GM12878 (cell line): ENCODE measurements around the gene SPIRE1. TPM values are rescaled to one million over a fixed set of nuclear protein-coding genes. Genes with fewer than 3 reads are reported as not detected.

Source experiments
- ATAC-seq: fragments of 200-7000 bp; cut with Tn5 transposase; 3 replicates; pipeline ENCODE4 v1.9.1; 2020; ENCODE audit warnings: mild to moderate bottlenecking, moderate library complexity
- BruUV-seq: library from RNA; stranded (reverse); fragments of 400-500 nt; replicated peaks from 2 replicates; lab custom pipeline; 2021; lab: Mats Ljungman, UMichigan
- CTCF ChIA-PET: fragments of 300-600 bp; sonication (Branson Sonifier 250); formaldehyde crosslinking; extraction: SDS; loops from one replicate; lab custom pipeline; 2021; ENCODE audit warnings: inconsistent platforms; lab: Yijun Ruan, JAX
- POLR2A ChIA-PET: fragments of 350-600 bp; formaldehyde crosslinking; extraction: SDS; loops from one replicate; lab custom pipeline; 2021; ENCODE audit warnings: inconsistent platforms; lab: Charles Lee
- RAD21 ChIA-PET: fragments of 300-600 bp; sonication (Branson Sonifier 250); formaldehyde crosslinking; loops from one replicate; lab custom pipeline; 2023; ENCODE audit warnings: antibody characterized with exemption; ENCODE audit not compliant: unreplicated experiment; lab: Charles Lee
- SMC1A ChIA-PET: fragments of 300-600 bp; sonication (Branson Sonifier 250); formaldehyde crosslinking; loops from one replicate; lab custom pipeline; 2023; ENCODE audit not compliant: unreplicated experiment, uncharacterized antibody; lab: Charles Lee
- DNase-seq: peaks from one replicate; pipeline ENCODE4 v3.0.0-alpha.2; 2011; ENCODE audit warnings: low read depth, low spot score
- FAIRE-seq: peaks from 3 replicates; lab custom pipeline; 2011; peaks lifted over from hg19 to GRCh38; lab: Jason Lieb, UNC
- H2AFZ ChIP-seq: 2 replicates; pipeline ENCODE4 v1.6.0; 2011; ENCODE audit warnings: low read depth, low read length, control low read depth; ENCODE audit not compliant: control insufficient read depth
- H3K27ac ChIP-seq: 2 replicates; pipeline ENCODE4 v1.5.1; 2011; ENCODE audit warnings: control low read depth; ENCODE audit not compliant: control insufficient read depth, insufficient read depth
- H3K27me3 ChIP-seq, 2 experiments: replicated peaks in 1 of 2; 2 replicates each; pipeline versions ENCODE4 v1.6.0 to v1.6.1; 2011; ENCODE audit warnings: low read length in 1 of 2; ENCODE audit not compliant: control insufficient read depth in 2 of 2, insufficient read depth in 2 of 2
- H3K36me3 ChIP-seq, 2 experiments: 2 replicates each; pipeline ENCODE4 v1.5.1; 2011; ENCODE audit warnings: low read length in 1 of 2; ENCODE audit not compliant: control insufficient read depth in 2 of 2, insufficient read depth in 2 of 2
- H3K4me1 ChIP-seq: 2 replicates; pipeline ENCODE4 v1.6.1; 2011; ENCODE audit warnings: mild to moderate bottlenecking, low read length, moderate library complexity, mixed read lengths; ENCODE audit not compliant: control insufficient read depth, insufficient read depth
- H3K4me2 ChIP-seq: 2 replicates; pipeline ENCODE4 v1.6.0; 2011; ENCODE audit warnings: control low read depth; ENCODE audit not compliant: control insufficient read depth, insufficient read depth
- H3K4me3 ChIP-seq: fragments of 200-600 bp; sonication (generic); 2 replicates; pipeline ENCODE4 v1.5.1; 2016
- H3K79me2 ChIP-seq: 2 replicates; pipeline ENCODE4 v1.6.0; 2011; ENCODE audit warnings: low read length; ENCODE audit not compliant: control insufficient read depth, insufficient read depth
- H3K9ac ChIP-seq: 2 replicates; pipeline ENCODE4 v1.8.0; 2011; ENCODE audit warnings: low read length, control low read depth, mixed read lengths; ENCODE audit not compliant: control insufficient read depth, insufficient read depth
- H3K9me3 ChIP-seq: replicated peaks from 3 replicates; pipeline ENCODE4 v1.5.1; 2011; ENCODE audit warnings: mild to moderate bottlenecking, low read length; ENCODE audit not compliant: control insufficient read depth, insufficient read depth
- H4K20me1 ChIP-seq: 2 replicates; pipeline ENCODE4 v1.6.0; 2011; ENCODE audit not compliant: control insufficient read depth, insufficient read depth
- IRF4 ChIP-seq: IDR thresholded peaks from 2 replicates; pipeline ENCODE4 v1.6.1; 2011; ENCODE audit warnings: low read depth, low read length
- KDM1A ChIP-seq: fragments of 200-600 bp; sonication (generic); IDR thresholded peaks from 2 replicates; pipeline ENCODE4 v1.6.1; 2016; ENCODE audit warnings: borderline replicate concordance
- MEF2A ChIP-seq: IDR thresholded peaks from 2 replicates; pipeline ENCODE4 v1.6.1; 2011; ENCODE audit warnings: low read depth, mild to moderate bottlenecking, low read length, moderate library complexity; ENCODE audit not compliant: insufficient read depth
- MEF2B ChIP-seq: fragments of 450-650 bp; IDR thresholded peaks from 2 replicates; pipeline ENCODE4 v1.6.1; 2018; ENCODE audit warnings: mild to moderate bottlenecking, moderate library complexity; ENCODE audit not compliant: partially characterized antibody, poor library complexity, severe bottlenecking
- MTA3 ChIP-seq: IDR thresholded peaks from 2 replicates; pipeline ENCODE4 v1.6.1; 2012; ENCODE audit warnings: low read length, inconsistent platforms, borderline replicate concordance
- NR2C2 ChIP-seq: IDR thresholded peaks from 2 replicates; pipeline ENCODE4 v1.6.1; 2011; ENCODE audit warnings: borderline replicate concordance, low read depth; ENCODE audit not compliant: control insufficient read depth, insufficient read length
- POLR2AphosphoS5 ChIP-seq: IDR thresholded peaks from 2 replicates; pipeline ENCODE4 v1.6.1; 2011; ENCODE audit warnings: mild to moderate bottlenecking, low read length, inconsistent platforms
- POU2F2 ChIP-seq: IDR thresholded peaks from 3 replicates; pipeline ENCODE4 v1.6.1; 2011; ENCODE audit warnings: low read depth, mild to moderate bottlenecking, low read length, borderline replicate concordance
- SMC3 ChIP-seq: IDR thresholded peaks from 2 replicates; pipeline ENCODE4 v1.6.1; 2011; ENCODE audit warnings: low read length, improper control_type of control experiment, borderline replicate concordance
- SPI1 ChIP-seq: IDR thresholded peaks from 2 replicates; pipeline ENCODE4 v1.6.1; 2011; ENCODE audit warnings: low read depth, mild to moderate bottlenecking, low read length, moderate library complexity, borderline replicate concordance; ENCODE audit not compliant: insufficient read depth
- SREBF1 ChIP-seq: IDR thresholded peaks from 2 replicates; pipeline ENCODE4 v1.6.1; 2012; ENCODE audit warnings: mild to moderate bottlenecking, low read length
- SREBF2 ChIP-seq: IDR thresholded peaks from 2 replicates; pipeline ENCODE4 v1.6.1; 2012; ENCODE audit warnings: mild to moderate bottlenecking, low read length
- TARDBP ChIP-seq: IDR thresholded peaks from 2 replicates; pipeline ENCODE4 v1.6.1; 2016; ENCODE audit warnings: borderline replicate concordance
- USF1 ChIP-seq: IDR thresholded peaks from 2 replicates; pipeline ENCODE4 v1.6.1; 2011; ENCODE audit warnings: borderline replicate concordance, low read depth, mild to moderate bottlenecking, moderate library complexity, mixed read lengths, low read length; ENCODE audit not compliant: insufficient read depth; ENCODE audit errors: extremely low read length
- WGBS: methylation state at CpG from one replicate; pipeline ENCODE4 v1.1.6; 2016; ENCODE audit warnings: low lambda C conversion rate; ENCODE audit not compliant: insufficient replicate concordance, insufficient coverage; ENCODE audit errors: missing lambda C conversion rate; 5-methylcytosine and 5-hydroxymethylcytosine counted together
- in situ Hi-C: fragments of 300-500 bp; cut with MboI; formaldehyde crosslinking; loops from 9 replicates; pipeline ENCODE4 v1.14.3; 2018; ENCODE audit warnings: mixed read lengths
- intact Hi-C: fragments of 100-400 bp; cut with micrococcal nuclease; formaldehyde crosslinking; loops from one replicate; pipeline ENCODE4 v1.14.2; 2022; ENCODE audit not compliant: unreplicated experiment
- polyA plus RNA-seq, 11 experiments: library from polyadenylated mRNA; depleted of rRNA in 4 of 11; unstranded in 6 of 11; stranded (reverse) in 5 of 11; fragments of >200 nt; fragmentation: Nextera tagmentation in 4 of 11; fragmentation: Illumina TruSeq in 1 of 11; extraction: Ambion mirVana in 4 of 11; extraction: Trizol in 1 of 11; gene quantifications; 1 replicate in 1 of 11; 2 replicates in 10 of 11; pipeline versions ENCODE4 v1.2.1 to v1.2.3, GENCODE V29; 2011 to 2016; ENCODE audit warnings: inconsistent platforms in 2 of 11, missing spikeins in 2 of 11, low read depth in 1 of 11
- total RNA-seq, 4 experiments: library from RNA; depleted of rRNA in 3 of 4; stranded (reverse); fragments of >200 nt in 3 of 4; fragmentation: Illumina TruSeq in 1 of 4; extraction: Trizol in 1 of 4; gene quantifications; 2 replicates each; pipeline versions ENCODE4 v1.2.1 to v1.2.3, GENCODE V29; 2013 to 2021
- TF ChIP-seq, protein P1 (sequence below): IDR thresholded peaks from 2 replicates; pipeline ENCODE4 v1.6.1; 2011; ENCODE audit warnings: low read depth, low read length, improper control_type of control experiment, borderline replicate concordance

SPIRE1 gene
- total and polyA plus RNA-seq, 10 of the 15 experiments (the other 5 are each of a cell fraction or from before 2014, with no cell fraction given): 0.18 to 9.2 (median 4.3) TPM

DNA sequence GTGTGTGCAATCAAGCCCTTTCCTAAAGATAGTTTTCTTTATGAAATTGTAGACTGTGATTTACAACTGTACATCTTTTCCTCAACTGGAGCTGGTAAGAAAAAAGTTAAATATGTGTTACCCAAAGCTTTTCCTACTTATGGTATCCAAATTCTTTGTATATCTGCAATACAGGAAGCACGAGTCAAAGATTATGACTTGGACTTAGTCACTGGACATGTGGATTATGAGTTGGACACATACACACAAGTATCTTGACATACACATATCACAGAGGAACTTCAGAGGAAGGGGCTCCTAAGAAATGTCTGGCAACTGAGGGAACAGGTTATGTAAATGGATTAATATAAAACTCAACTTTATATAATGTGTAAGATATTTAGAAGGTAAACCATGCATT, 215.0 kb downstream of the SPIRE1 start:
- H3K79me2 ChIP-seq: no peaks in the 10 kb centered on the region
- no peaks in the 10 kb centered on the region for H3K27me3 ChIP-seq
- ChIA-PET CTCF (no interaction called here), SMC1A (no interaction called here), POLR2A (no interaction called here), RAD21 (no interaction called here)
- intact Hi-C loops (no loop called here), in situ Hi-C loops (no loop called here)
- WGBS: 92% methylated on average over 1 of the region's 1 CpG
- no peaks in the 10 kb centered on the region for H4K20me1 ChIP-seq
- no peak overlapping the region for H3K9ac ChIP-seq
- H3K4me3 ChIP-seq: no peak overlapping the region
- H3K36me3 ChIP-seq: no peaks in the 10 kb centered on the region
- no peak overlapping the region for H2AFZ ChIP-seq
- no peak overlapping the region for H3K4me2 ChIP-seq
- no peak overlapping the region for H3K27ac ChIP-seq
- FAIRE-seq: no peak
- no peaks in the 10 kb centered on the region for H3K9me3 ChIP-seq
- no peak for DNase-seq
- no peaks in the 10 kb centered on the region for H3K4me1 ChIP-seq
- TF ChIP-seq MTA3: no peak
- no peak for TF ChIP-seq TARDBP
- no peak for TF ChIP-seq USF1
- no peak for TF ChIP-seq MEF2A
- TF ChIP-seq, protein P1, sequence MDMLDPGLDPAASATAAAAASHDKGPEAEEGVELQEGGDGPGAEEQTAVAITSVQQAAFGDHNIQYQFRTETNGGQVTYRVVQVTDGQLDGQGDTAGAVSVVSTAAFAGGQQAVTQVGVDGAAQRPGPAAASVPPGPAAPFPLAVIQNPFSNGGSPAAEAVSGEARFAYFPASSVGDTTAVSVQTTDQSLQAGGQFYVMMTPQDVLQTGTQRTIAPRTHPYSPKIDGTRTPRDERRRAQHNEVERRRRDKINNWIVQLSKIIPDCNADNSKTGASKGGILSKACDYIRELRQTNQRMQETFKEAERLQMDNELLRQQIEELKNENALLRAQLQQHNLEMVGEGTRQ: no peak
- TF ChIP-seq POU2F2: no peak
- TF ChIP-seq SPI1: no peak
- no peak for TF ChIP-seq KDM1A
- no peak for TF ChIP-seq IRF4
- TF ChIP-seq SREBF1: no peak
- TF ChIP-seq NR2C2: no peak
- TF ChIP-seq MEF2B: no peak
- TF ChIP-seq SREBF2: no peak
- TF ChIP-seq POLR2AphosphoS5: no peak
- no peak for TF ChIP-seq SMC3
- no peak for ATAC-seq
- BruUV-seq: no TSS peak
